HG03571 (cell line): ENCODE measurements around the gene RPEL1.

ENCODE experiments used
- ATAC-seq: cut with Tn5 transposase; IDR thresholded peaks from one replicate; pipeline ENCODE4 v1.9.1; 2021; ENCODE audit not compliant: unreplicated experiment

Gene RPEL1

DNA sequence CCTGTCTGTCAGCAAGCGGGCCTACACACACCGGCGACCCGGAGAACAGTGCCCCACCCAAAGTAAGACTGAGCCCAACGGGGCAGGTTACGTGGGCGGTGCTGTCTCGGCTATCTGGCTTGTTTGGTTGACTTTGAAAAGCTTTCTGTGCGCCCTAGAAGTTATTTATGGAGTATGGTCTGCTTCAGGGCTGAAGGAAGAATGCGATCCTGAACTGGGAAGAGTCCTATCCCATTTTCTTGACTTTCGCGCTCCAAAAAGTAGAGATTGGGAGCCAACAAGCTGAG, 32.8 kb downstream of the RPEL1 start:
- ATAC-seq, result no peak

DNA sequence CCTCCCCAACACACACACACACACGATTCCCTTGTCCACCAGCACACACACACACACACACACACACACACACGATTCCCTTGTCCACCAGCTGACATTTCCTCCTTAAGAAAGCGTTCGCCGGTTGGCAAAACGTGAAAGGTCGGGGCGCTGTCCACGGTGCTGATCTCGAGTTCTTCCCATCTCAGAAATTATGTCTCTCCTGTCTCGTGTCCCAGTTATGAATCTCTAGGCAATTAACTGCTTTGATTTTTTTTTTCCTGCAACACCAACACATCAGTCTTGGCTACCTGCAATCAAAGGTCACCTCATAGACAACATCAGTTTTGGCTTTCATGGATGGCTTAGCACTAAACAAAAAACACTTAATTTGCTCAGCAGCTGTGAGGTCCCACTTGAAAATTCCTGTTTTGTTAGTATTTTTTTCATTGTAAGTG, 33.2 kb downstream of the RPEL1 start:
- ATAC-seq, result no peak

GRCh38 chr10:103280031-103280430, 34.3 kb downstream of the RPEL1 start:
- no peak for ATAC-seq

- no peak for ATAC-seq
Observed at GRCh38 chr10:103280506-103280905, 34.8 kb downstream of the RPEL1 start.

DNA sequence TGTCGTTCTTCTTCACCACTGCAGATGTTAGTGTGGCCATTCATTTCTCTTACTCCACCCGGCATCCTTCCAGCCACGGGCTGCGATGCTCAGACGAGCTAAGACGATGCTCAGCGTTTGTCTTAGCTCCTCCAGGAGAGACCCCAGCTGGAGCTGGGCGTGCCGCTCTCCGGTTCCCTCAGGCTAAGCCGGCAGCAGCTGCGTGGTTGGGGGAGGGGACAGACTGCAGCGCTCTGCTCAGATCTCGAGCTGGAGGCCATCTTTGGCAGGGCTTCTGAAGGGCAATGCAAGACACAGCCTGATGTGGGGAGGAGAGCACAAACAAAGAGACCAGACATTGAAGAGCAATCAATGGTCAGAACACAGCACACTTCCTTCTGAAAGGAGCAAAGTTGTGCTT, 36.1 kb downstream of the RPEL1 start:
- no peak for ATAC-seq

GRCh38 chr10:103282961-103283360, 37.3 kb downstream of the RPEL1 start:
- ATAC-seq, result no peak

DNA sequence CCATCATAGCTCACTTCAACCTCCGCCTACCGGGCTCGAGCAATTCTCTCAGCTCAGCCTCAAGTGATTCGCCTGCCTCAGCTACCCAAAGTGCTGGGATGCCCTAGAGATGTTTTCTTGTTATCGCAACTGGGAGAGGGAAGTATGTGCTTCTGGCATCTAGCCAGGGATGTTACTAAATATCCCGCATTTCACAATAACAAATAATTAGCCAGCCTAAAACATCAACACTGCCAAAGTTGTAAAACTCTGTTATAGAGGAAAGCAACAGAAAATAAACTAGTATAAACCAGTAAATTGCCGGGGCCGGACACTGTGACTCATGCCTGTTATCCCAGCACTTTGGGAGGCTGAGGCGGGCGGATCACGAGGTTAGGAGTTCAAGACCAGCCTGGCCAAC, 38.5 kb downstream of the RPEL1 start:
- ATAC-seq, result no peak

DNA sequence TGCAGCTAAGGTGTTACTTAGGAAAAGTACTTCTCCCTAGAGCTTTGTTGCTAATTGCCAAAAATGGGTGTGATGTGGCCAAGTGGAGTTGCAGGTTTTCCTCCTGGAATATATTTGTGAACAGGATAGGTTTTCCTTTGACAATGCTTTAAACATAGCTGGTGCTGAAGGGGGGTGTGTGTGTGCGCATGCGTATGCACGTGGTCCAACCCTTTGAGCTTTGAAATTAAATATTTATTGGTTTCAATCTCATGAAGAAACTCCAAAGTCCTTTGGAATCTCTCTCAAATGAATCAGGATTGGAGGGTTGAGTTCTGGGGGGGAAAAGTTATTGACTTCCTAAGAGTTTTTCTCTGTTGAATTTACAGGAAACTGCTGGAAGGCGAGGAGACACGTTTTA, 42.3 kb downstream of the RPEL1 start:
- no peak for ATAC-seq

DNA sequence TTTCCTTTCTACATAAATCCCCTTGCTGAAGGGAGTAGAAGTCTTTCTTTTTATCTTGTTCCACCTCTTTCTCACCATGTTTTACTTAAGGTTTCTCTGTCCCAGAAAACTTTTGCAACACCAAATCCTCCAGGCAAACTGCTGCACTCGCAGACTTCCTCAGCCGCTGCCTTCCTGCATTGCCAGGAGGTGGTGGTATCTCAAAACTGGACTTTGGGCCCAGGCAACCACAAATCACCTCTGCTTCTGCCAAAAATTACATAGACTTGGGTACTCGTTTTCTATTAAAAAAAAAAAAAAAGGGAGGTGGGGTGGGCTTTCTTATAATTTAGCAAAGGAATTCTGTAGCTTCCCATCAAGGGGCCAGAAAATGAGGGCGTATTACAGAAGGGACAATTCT, 45.9 kb downstream of the RPEL1 start:
- no peak for ATAC-seq

DNA sequence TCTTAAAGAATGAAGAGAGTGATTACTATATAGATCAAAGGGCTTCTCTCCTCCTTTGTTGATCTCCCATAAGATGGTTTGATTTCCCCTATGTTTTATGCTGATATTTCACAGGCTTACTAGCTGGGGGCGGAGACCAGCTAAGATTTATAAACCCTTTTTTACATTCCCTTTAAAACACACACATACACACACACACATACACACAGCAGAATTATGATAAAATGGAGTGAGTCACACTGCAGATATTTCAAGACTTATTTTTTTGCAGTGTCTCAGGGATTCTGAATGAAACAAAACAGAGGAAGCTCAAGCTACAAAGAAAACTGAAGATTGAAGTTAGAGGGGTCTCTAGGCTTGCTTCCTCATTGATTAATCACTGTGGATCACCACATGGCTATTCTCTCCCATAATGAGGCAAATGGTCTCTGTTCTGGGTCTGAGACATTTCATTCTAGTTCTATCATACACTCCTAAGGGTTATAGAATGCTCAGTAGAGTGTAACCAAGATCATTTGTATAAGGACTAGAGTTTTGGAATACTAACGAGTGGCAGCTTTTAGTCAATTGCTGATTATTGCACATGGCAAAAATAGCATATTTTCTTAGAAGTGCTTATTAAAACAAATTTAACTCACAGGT, 49.8 kb downstream of the RPEL1 start:
- ATAC-seq, result no peak
